Natural killer cell (primary cell): Measurements from ENCODE around the gene EML3. TPM values are rescaled to one million over a fixed set of nuclear protein-coding genes. Genes with fewer than 3 reads are reported as not detected.

Experiments used
- ATAC-seq, 3 donors: fragments of 150-1000 bp in 2 of 3; fragments of 200-7000 bp in 1 of 3; cut with Tn5 transposase; 1 replicate in 1 of 3; 2 replicates in 2 of 3; pipeline ENCODE4 v1.10.0; 2021; ENCODE audit warnings: mild to moderate bottlenecking in 2 of 3, moderate library complexity in 2 of 3
- DNase-seq, 2 donors: peaks; one replicate each; pipeline versions ENCODE4 v3.0.0 to v3.0.0-alpha.2; 2013 to 2021; ENCODE audit warnings: mixed read lengths in 1 of 2
- H3K27ac ChIP-seq: one replicate; pipeline ENCODE4 v1.5.1; 2013; ENCODE audit warnings: mild to moderate bottlenecking, low read length
- H3K27me3 ChIP-seq: one replicate; pipeline ENCODE4 v1.6.1; 2013; ENCODE audit warnings: low read length; ENCODE audit not compliant: control insufficient read depth, insufficient read depth
- H3K36me3 ChIP-seq: one replicate; pipeline ENCODE4 v1.6.1; 2013; ENCODE audit warnings: low read length; ENCODE audit not compliant: control insufficient read depth, insufficient read depth
- H3K4me1 ChIP-seq: one replicate; pipeline ENCODE4 v1.6.1; 2013; ENCODE audit warnings: low read length; ENCODE audit not compliant: control insufficient read depth, insufficient read depth
- H3K4me3 ChIP-seq: one replicate; pipeline ENCODE4 v1.5.1; 2013; ENCODE audit warnings: low read length
- H3K9me3 ChIP-seq: one replicate; pipeline ENCODE4 v1.6.1; 2013; ENCODE audit warnings: low read length; ENCODE audit not compliant: control insufficient read depth, insufficient read depth
- H3K27ac Mint-ChIP-seq, 2 donors: one replicate each; pipeline ENCODE4 v1.8.0; 2022; ENCODE audit warnings: mild to moderate bottlenecking in 2 of 2, mixed read lengths in 2 of 2, moderate library complexity in 1 of 2
- H3K27me3 Mint-ChIP-seq, 2 donors: one replicate each; pipeline ENCODE4 v1.8.0; 2022; ENCODE audit warnings: low read depth in 2 of 2, mixed read lengths in 2 of 2
- H3K36me3 Mint-ChIP-seq: one replicate; pipeline ENCODE4 v1.8.0; 2022; ENCODE audit warnings: mixed read lengths
- H3K4me1 Mint-ChIP-seq, 2 donors: one replicate each; pipeline ENCODE4 v1.8.0; 2022; ENCODE audit warnings: mixed read lengths in 2 of 2
- H3K4me3 Mint-ChIP-seq: one replicate; pipeline ENCODE4 v1.8.0; 2022; ENCODE audit warnings: mild to moderate bottlenecking, moderate library complexity, mixed read lengths
- H3K9me3 Mint-ChIP-seq, 2 donors: one replicate each; pipeline ENCODE4 v1.8.0; 2022; ENCODE audit warnings: mixed read lengths in 2 of 2
- WGBS: methylation state at CpG from one replicate; pipeline ENCODE4 v1.1.7; 2013; ENCODE audit warnings: missing lambda C conversion rate; ENCODE audit not compliant: insufficient coverage; 5-methylcytosine and 5-hydroxymethylcytosine counted together
- intact Hi-C: fragments of 100-400 bp; cut with micrococcal nuclease; formaldehyde crosslinking; loops from one replicate; pipeline ENCODE4 v1.14.2; 2022
- total RNA-seq, 4 donors: library from RNA; stranded (reverse); fragments of 120-200 nt in 1 of 4; gene quantifications; one replicate each; pipeline versions ENCODE4 v1.2.3 to v1.2.4, GENCODE V29; 2013 to 2022
- TF ChIP-seq, protein P1 (sequence below): fragments of 200-600 bp; IDR thresholded peaks from one replicate; pipeline ENCODE4 v1.8.0; 2022; ENCODE audit warnings: antibody characterized with exemption

The EML3 gene
- total RNA-seq, 3 donors from 2014 or later (not counting 1 experiment from before 2014, with no cell fraction given), result 221 to 233 (median 232) TPM

DNA sequence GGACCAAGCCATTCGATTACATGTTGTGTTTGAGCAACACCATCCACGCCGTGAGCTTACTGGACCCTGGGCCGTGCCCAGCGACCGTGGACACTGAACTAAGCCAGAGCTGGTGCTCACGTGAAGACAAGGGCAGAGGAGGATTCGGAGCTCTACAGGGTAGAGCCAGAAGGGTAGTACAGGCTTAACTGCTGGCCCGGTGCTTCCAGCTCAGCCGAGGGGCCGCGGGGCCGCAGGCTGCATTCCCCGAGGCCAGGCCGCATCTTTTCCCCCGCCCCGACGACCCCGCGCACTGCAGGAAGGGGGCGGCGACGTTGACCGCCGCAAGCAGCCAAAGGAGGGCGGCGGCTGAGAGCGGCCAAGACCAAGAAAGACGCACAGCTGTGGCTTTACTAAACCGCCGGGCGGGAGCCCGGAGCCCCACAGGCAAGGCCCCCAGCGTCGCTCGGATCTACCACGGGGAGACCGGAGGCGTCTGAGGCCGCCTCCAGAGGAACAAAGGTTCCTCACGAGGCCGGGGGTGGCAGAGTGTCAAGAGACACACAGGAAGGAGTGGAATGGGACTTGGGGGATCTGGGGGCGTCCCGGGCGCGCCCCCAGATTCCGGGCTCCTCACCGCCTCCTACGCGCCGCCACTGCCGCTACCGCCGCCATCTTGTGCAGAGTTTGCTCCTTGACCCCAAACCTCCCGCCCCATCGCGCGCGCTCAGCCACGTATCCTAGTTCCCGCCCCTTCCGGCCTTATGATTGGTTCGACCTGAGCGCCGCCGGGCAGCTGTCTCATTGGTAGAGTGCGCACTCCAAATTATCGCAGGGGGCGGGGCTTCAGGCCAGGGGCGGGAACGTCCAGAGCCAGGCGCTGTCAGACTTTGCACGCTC lies 33.6 kb upstream of the EML3 start, which contains the start of gene GANAB:
Gene GANAB (minus strand): TSS at position 668 of the 879 bp plus-strand sequence. CDS start 14 bp downstream, at position 654.
- Mint-ChIP-seq H3K27ac (peak within 1 kb of the TSS; percentile 94 to 96), H3K4me1 (peaks cover 6 to 13% of the 10 kb centered on the region in 2 donors), H3K4me3 (peak within 1 kb of the TSS; percentile 94), H3K9me3 (no peaks in the 10 kb centered on the region), H3K36me3 (no peaks in the 10 kb centered on the region), H3K27me3 (no peaks in the 10 kb centered on the region)
- H3K4me3 ChIP-seq, result peak within 1 kb of the TSS; percentile 94
- no peaks in the 10 kb centered on the region for H3K9me3 ChIP-seq
- DNase-seq (peak; percentile 95 to 99), ATAC-seq (peak; percentile 97 to 99 (median 97))
- TF ChIP-seq, protein P1, sequence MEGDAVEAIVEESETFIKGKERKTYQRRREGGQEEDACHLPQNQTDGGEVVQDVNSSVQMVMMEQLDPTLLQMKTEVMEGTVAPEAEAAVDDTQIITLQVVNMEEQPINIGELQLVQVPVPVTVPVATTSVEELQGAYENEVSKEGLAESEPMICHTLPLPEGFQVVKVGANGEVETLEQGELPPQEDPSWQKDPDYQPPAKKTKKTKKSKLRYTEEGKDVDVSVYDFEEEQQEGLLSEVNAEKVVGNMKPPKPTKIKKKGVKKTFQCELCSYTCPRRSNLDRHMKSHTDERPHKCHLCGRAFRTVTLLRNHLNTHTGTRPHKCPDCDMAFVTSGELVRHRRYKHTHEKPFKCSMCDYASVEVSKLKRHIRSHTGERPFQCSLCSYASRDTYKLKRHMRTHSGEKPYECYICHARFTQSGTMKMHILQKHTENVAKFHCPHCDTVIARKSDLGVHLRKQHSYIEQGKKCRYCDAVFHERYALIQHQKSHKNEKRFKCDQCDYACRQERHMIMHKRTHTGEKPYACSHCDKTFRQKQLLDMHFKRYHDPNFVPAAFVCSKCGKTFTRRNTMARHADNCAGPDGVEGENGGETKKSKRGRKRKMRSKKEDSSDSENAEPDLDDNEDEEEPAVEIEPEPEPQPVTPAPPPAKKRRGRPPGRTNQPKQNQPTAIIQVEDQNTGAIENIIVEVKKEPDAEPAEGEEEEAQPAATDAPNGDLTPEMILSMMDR, result no peak
- under 1% methylated on average over 73 of the region's 73 CpGs for WGBS
- intact Hi-C loops, result loop anchor here (1.0 to 2.0 kb wide), 3 partner anchors 19 to 47 kb away; partner anchors contain the start of genes C11orf98 and CSKMT
- peaks cover 33% of the 10 kb centered on the region for H3K4me1 ChIP-seq
- H3K27ac ChIP-seq, result peak within 1 kb of the TSS; percentile 95
- H3K36me3 ChIP-seq, result peaks cover 36% of the 10 kb centered on the region
- no peaks in the 10 kb centered on the region for H3K27me3 ChIP-seq

DNA sequence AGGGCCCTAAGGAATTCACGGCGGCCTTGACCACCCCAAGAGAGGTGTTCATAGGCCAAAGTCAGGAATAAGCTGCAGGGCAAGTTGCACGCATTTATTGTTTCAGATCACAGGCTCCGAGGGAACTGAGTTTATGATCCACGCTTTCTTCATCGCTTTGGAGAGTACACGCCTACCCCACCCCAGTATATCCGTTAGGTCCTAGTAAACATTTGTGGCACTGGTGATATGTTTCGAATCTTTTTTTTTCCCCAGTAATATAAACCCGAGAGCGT lies 33.0 kb upstream of the EML3 start:
- Histone ChIP-seq H3K36me3 (peaks cover 36% of the 10 kb centered on the region), H3K9me3 (no peaks in the 10 kb centered on the region), H3K27me3 (no peaks in the 10 kb centered on the region), H3K4me1 (peaks cover 37% of the 10 kb centered on the region), H3K4me3 (peak overlapping the region; percentile 94), H3K27ac (peak overlapping the region; percentile 95)
- Mint-ChIP-seq H3K36me3 (no peaks in the 10 kb centered on the region), H3K27ac (peak overlapping the region; percentile 94 to 96), H3K27me3 (no peaks in the 10 kb centered on the region), H3K9me3 (no peaks in the 10 kb centered on the region), H3K4me3 (peak overlapping the region; percentile 94), H3K4me1 (peaks cover 10 to 18% of the 10 kb centered on the region in 2 donors)
- DNase-seq (peak in 1 of 2 donors; percentile 35), ATAC-seq (no peak)
- TF ChIP-seq, protein P1, result no peak
- intact Hi-C loops, result no loop called here
- 17% methylated on average over 11 of the region's 11 CpGs for WGBS

GRCh38 chr11:62644220-62644619 lies 31.6 kb upstream of the EML3 start:
- Mint-ChIP-seq H3K27ac (peak overlapping the region in 1 of 2 donors; percentile 94), H3K9me3 (no peaks in the 10 kb centered on the region), H3K4me3 (peak overlapping the region; percentile 37), H3K27me3 (no peaks in the 10 kb centered on the region), H3K4me1 (peaks cover 18 to 26% of the 10 kb centered on the region in 2 donors), H3K36me3 (peaks cover 5% of the 10 kb centered on the region)
- DNase-seq (no peak), ATAC-seq (no peak)
- Histone ChIP-seq H3K4me1 (peaks cover 43% of the 10 kb centered on the region), H3K27me3 (no peaks in the 10 kb centered on the region), H3K4me3 (no peak overlapping the region), H3K36me3 (peaks cover 32% of the 10 kb centered on the region), H3K27ac (no peak overlapping the region), H3K9me3 (no peaks in the 10 kb centered on the region)
- TF ChIP-seq, protein P1, result no peak
- 92% methylated on average over 8 of the region's 8 CpGs for WGBS
- intact Hi-C loops, result no loop called here
